Neural cell (in vitro differentiated cells): ENCODE data around the gene MYO18A. TPM values are rescaled to one million over a fixed set of nuclear protein-coding genes. Genes with fewer than 3 reads are reported as not detected.
"Not testable (repeated sequence)": the region's sequence is repeated elsewhere in the genome, so short reads cannot be mapped to it uniquely, and the experiment has no call there.

Experiments used
- H2AFZ ChIP-seq: fragments of 200-600, 300-800 bp; sonication (generic), shearing (Covaris generic); 2 replicates; pipeline ENCODE4 v1.6.0; 2014; ENCODE audit warnings: low read depth, mild to moderate bottlenecking, antibody characterized with exemption, low read length, moderate library complexity
- H3F3A ChIP-seq: fragments of 200-600 bp; shearing (Covaris generic); 2 replicates; pipeline ENCODE4 v1.6.1; 2016; ENCODE audit warnings: mild to moderate bottlenecking, moderate library complexity, mixed read lengths, antibody characterized with exemption, low read length; ENCODE audit not compliant: insufficient read depth, poor library complexity, severe bottlenecking
- H3K27ac ChIP-seq: fragments of 200-600, 300-800 bp; sonication (generic), shearing (Covaris generic); 2 replicates; pipeline ENCODE4 v1.5.1; 2014; ENCODE audit warnings: mild to moderate bottlenecking, low read length, moderate library complexity
- H3K27me3 ChIP-seq: fragments of 300-800, 200-600 bp; sonication (generic), shearing (Covaris generic); 2 replicates; pipeline ENCODE4 v1.6.0; 2014; ENCODE audit warnings: mild to moderate bottlenecking, low read depth, low read length, moderate library complexity; ENCODE audit not compliant: insufficient read depth
- H3K36me3 ChIP-seq: fragments of 300-800, 200-600 bp; sonication (generic), shearing (Covaris generic); 2 replicates; pipeline ENCODE4 v1.5.1; 2014; ENCODE audit warnings: mild to moderate bottlenecking, antibody characterized with exemption, low read length, moderate library complexity; ENCODE audit not compliant: insufficient read depth
- H3K4me2 ChIP-seq: fragments of 300-800, 200-600 bp; sonication (generic), shearing (Covaris generic); 2 replicates; pipeline ENCODE4 v1.6.0; 2014; ENCODE audit warnings: mild to moderate bottlenecking, low read length
- H3K4me3 ChIP-seq: fragments of 300-800, 200-600 bp; sonication (generic), shearing (Covaris generic); 2 replicates; pipeline ENCODE4 v1.5.1; 2014; ENCODE audit warnings: mild to moderate bottlenecking, low read length, moderate library complexity
- H3K79me2 ChIP-seq: fragments of 200-600 bp; shearing (Covaris generic); replicated peaks from 2 replicates; pipeline ENCODE4 v1.6.0; 2014; ENCODE audit warnings: mild to moderate bottlenecking, low read length, moderate library complexity; ENCODE audit not compliant: insufficient read depth
- H3K9ac ChIP-seq: fragments of 300-800, 200-600 bp; sonication (generic), shearing (Covaris generic); 2 replicates; pipeline ENCODE4 v1.6.1; 2016; ENCODE audit warnings: mild to moderate bottlenecking, low read length, mixed read lengths
- H3K9me2 ChIP-seq: fragments of 200-600 bp; shearing (Covaris generic); 2 replicates; pipeline ENCODE4 v1.6.1; 2016; ENCODE audit warnings: mild to moderate bottlenecking, low read length, mixed read lengths; ENCODE audit not compliant: insufficient read depth
- H3K9me3 ChIP-seq: fragments of 200-600, 300-800 bp; sonication (generic), shearing (Covaris generic); 2 replicates; pipeline ENCODE4 v1.6.1; 2016; ENCODE audit warnings: mild to moderate bottlenecking, mixed run types, low read length, moderate library complexity, mixed read lengths
- H4K20me1 ChIP-seq: fragments of 200-600 bp; shearing (Covaris generic); 2 replicates; pipeline ENCODE4 v1.6.1; 2016; ENCODE audit warnings: mild to moderate bottlenecking, mixed run types; ENCODE audit not compliant: insufficient read depth
- CTCF ChIP-seq: fragments of 450-650 bp; IDR thresholded peaks from 2 replicates; pipeline ENCODE4 v1.5.1; 2014; ENCODE audit warnings: antibody characterized with exemption, mild to moderate bottlenecking, moderate library complexity; ENCODE audit not compliant: poor library complexity, severe bottlenecking
- EP300 ChIP-seq: fragments of 450-650 bp; conservative IDR thresholded peaks from 2 replicates; pipeline ENCODE4 v1.6.1; 2014; ENCODE audit warnings: antibody characterized with exemption, mild to moderate bottlenecking, moderate library complexity; ENCODE audit not compliant: poor library complexity, severe bottlenecking
- EZH2 ChIP-seq: fragments of 200-600, 300-800 bp; shearing (Covaris generic), sonication (generic); IDR thresholded peaks from 2 replicates; pipeline ENCODE4 v1.6.1; 2014; ENCODE audit warnings: antibody characterized with exemption, low read length, borderline replicate concordance, mild to moderate bottlenecking; ENCODE audit not compliant: insufficient read depth, poor library complexity, severe bottlenecking
- POLR2AphosphoS5 ChIP-seq: IDR thresholded peaks from 2 replicates; pipeline ENCODE4 v1.6.1; 2012
- RAD21 ChIP-seq: fragments of 450-650 bp; conservative IDR thresholded peaks from 2 replicates; pipeline ENCODE4 v1.6.1; 2014; ENCODE audit warnings: antibody characterized with exemption, mild to moderate bottlenecking, moderate library complexity
- SMC3 ChIP-seq: fragments of 450-650 bp; conservative IDR thresholded peaks from 2 replicates; pipeline ENCODE4 v1.6.1; 2014; ENCODE audit warnings: antibody characterized with exemption, mild to moderate bottlenecking, moderate library complexity; ENCODE audit not compliant: poor library complexity
- polyA plus RNA-seq: library from polyadenylated mRNA; depleted of rRNA; stranded (reverse); fragments of >200 nt; gene quantifications from 2 replicates; pipeline ENCODE4 v1.2.3, GENCODE V29; 2014
- TF ChIP-seq, protein P1 (sequence below): IDR thresholded peaks from 2 replicates; pipeline ENCODE4 v1.6.1; 2012; ENCODE audit warnings: borderline replicate concordance

The MYO18A gene
- polyA plus RNA-seq, 1 donor from 2014 or later: 21.6 TPM

GRCh38 chr17:29225396-29225795 is 45.2 kb upstream of the MYO18A start:
- H3K27me3 ChIP-seq: no peaks in the 10 kb centered on the region
- H3K36me3 ChIP-seq: no peaks in the 10 kb centered on the region
- no peak overlapping the region for H3K27ac ChIP-seq
- H3K4me3 ChIP-seq: no peak overlapping the region
- H3K9ac ChIP-seq: no peak overlapping the region
- H3K79me2 ChIP-seq: no peaks in the 10 kb centered on the region
- H3F3A ChIP-seq: no peaks in the 10 kb centered on the region
- H3K4me2 ChIP-seq: no peak overlapping the region
- no peak overlapping the region for H2AFZ ChIP-seq
- H4K20me1 ChIP-seq: no peaks in the 10 kb centered on the region
- TF ChIP-seq EP300: no peak
- TF ChIP-seq, protein P1, sequence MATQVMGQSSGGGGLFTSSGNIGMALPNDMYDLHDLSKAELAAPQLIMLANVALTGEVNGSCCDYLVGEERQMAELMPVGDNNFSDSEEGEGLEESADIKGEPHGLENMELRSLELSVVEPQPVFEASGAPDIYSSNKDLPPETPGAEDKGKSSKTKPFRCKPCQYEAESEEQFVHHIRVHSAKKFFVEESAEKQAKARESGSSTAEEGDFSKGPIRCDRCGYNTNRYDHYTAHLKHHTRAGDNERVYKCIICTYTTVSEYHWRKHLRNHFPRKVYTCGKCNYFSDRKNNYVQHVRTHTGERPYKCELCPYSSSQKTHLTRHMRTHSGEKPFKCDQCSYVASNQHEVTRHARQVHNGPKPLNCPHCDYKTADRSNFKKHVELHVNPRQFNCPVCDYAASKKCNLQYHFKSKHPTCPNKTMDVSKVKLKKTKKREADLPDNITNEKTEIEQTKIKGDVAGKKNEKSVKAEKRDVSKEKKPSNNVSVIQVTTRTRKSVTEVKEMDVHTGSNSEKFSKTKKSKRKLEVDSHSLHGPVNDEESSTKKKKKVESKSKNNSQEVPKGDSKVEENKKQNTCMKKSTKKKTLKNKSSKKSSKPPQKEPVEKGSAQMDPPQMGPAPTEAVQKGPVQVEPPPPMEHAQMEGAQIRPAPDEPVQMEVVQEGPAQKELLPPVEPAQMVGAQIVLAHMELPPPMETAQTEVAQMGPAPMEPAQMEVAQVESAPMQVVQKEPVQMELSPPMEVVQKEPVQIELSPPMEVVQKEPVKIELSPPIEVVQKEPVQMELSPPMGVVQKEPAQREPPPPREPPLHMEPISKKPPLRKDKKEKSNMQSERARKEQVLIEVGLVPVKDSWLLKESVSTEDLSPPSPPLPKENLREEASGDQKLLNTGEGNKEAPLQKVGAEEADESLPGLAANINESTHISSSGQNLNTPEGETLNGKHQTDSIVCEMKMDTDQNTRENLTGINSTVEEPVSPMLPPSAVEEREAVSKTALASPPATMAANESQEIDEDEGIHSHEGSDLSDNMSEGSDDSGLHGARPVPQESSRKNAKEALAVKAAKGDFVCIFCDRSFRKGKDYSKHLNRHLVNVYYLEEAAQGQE: no peak
- TF ChIP-seq EZH2: no peak
- H3K9me2 ChIP-seq: no peaks in the 10 kb centered on the region
- no peaks in the 10 kb centered on the region for H3K9me3 ChIP-seq

DNA sequence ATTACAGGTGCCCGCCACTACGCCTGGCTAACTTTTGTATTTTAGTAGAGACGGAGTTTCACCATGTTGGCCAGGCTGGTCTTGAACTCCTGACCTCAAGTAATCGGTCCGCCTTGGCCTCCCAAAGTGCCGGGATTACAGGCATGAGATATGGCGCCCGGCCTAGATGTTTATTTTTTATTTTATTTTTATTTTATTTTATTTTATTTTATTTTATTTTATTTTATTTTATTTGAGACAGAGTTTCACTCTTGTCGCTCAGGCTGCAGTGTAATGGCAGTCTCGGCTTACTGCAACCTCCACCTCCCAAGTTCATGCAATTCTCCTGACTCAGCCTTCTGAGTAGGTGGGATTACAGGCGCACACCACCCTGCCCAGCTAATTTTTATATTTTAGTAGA is 41.1 kb upstream of the MYO18A start:
- H3K9me3 ChIP-seq, H3K27ac ChIP-seq, H2AFZ ChIP-seq, H4K20me1 ChIP-seq, H3K79me2 ChIP-seq, H3K4me3 ChIP-seq, H3K36me3 ChIP-seq, H3K9me2 ChIP-seq, H3K27me3 ChIP-seq, H3K4me2 ChIP-seq, H3K9ac ChIP-seq, H3F3A ChIP-seq: not testable (repeated sequence)

- Histone ChIP-seq H3K27ac (no peak overlapping the region), H3K9ac (no peak overlapping the region), H3K4me2 (no peak overlapping the region)
Observed at GRCh38 chr17:29219378-29220047, 39.3 kb upstream of the MYO18A start.

More at GRCh38 chr17:29219378-29220047, 39.3 kb upstream of the MYO18A start:
- no peaks in the 10 kb centered on the region for H4K20me1 ChIP-seq
- no peaks in the 10 kb centered on the region for H3K9me3 ChIP-seq
- TF ChIP-seq POLR2AphosphoS5: no peak
- TF ChIP-seq RAD21: peak; percentile 60
- peak; percentile 73 for TF ChIP-seq CTCF
- TF ChIP-seq EP300: no peak
- TF ChIP-seq SMC3: peak; percentile 73
- H3K27me3 ChIP-seq: no peaks in the 10 kb centered on the region
- H3F3A ChIP-seq: no peaks in the 10 kb centered on the region
- no peak overlapping the region for H3K4me3 ChIP-seq
- no peak overlapping the region for H2AFZ ChIP-seq
- no peaks in the 10 kb centered on the region for H3K36me3 ChIP-seq
- no peaks in the 10 kb centered on the region for H3K9me2 ChIP-seq
- H3K79me2 ChIP-seq: no peaks in the 10 kb centered on the region
